Brain microvascular endothelial cell (primary cell): Measurements from ENCODE around the gene PLCXD1.
A peak's percentile ranks its signal among the peaks of the same experiment; 100 is the strongest.

ENCODE experiments used
- DNase-seq: peaks from one replicate; pipeline ENCODE4 v3.0.0-alpha.2; 2020
- H3K27ac ChIP-seq: fragments of 250-450 bp; sonication (Bioruptor Pico); 2 replicates; pipeline ENCODE4 v1.5.1; 2020; ENCODE audit warnings: mild to moderate bottlenecking, moderate library complexity
- H3K27me3 ChIP-seq: fragments of 250-450 bp; sonication (Bioruptor Pico); replicated peaks from 2 replicates; pipeline ENCODE4 v1.5.1; 2020; ENCODE audit warnings: mild to moderate bottlenecking
- H3K36me3 ChIP-seq: fragments of 250-450 bp; sonication (Bioruptor Pico); replicated peaks from 2 replicates; pipeline ENCODE4 v1.5.1; 2020; ENCODE audit warnings: mild to moderate bottlenecking
- H3K4me3 ChIP-seq: 2 replicates; pipeline ENCODE4 v1.5.1; 2011; ENCODE audit warnings: low read depth, mild to moderate bottlenecking, control low read depth, low read length, moderate library complexity
- in situ Hi-C: cut with HindIII; loops from 2 replicates; pipeline ENCODE4 v1.10.0; 2017; ENCODE audit warnings: low sequenced_read_pairs, low pct_ligation_motif_present
- TF ChIP-seq, protein P1 (sequence below): IDR thresholded peaks from 2 replicates; pipeline ENCODE4 v1.5.1; 2011; ENCODE audit warnings: low read depth, mild to moderate bottlenecking, moderate library complexity, low read length, control low read depth, inconsistent platforms; ENCODE audit errors: missing control alignments

The PLCXD1 gene

DNA sequence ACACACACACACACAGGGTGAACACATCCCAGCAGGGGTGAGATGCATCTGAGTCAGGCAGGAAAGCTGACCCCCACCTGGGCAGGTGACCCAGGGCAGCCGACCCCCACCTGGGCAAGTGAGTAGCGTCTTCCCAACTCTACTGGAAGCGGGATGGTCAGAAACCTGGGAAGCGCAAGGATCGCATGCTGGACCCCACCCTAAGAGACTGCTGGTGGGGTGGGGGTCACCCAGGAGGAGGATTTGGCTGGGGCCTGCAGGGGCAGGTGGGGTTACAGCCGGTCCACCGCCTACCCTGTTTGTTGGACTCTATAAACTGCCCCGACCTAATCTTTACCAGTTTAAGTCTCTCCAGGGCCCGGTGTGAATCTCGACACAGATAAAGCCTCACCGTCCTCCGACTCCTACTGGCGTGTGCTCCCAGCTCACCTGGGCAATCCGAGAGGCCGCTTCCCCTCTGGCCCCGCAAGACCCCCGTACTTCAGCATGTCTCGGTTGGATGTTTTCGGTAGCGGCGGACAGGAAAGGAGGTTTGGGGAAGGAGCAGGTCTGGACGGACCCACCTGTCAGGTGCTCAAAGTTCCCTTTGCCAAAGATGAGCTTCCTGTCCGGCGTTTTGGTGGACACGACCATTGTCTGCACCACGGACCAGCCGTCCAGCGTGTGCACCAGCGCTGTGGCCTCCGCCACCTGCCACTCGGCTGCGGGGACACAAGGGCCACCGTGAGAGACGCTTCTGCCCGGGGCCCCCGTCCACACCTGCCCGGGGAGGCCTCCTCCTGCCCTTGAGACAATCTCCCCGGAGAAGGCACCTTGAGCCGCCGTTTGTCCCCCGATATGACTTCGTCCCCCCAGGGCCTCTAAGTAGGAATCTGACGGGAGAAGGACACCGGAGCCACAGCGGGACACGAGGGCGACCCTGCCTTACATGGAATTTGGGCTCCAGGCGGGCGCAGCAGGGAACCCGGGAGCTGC lies 35.5 kb downstream of the PLCXD1 start:
- in situ Hi-C loops = no loop called here
- H3K27ac ChIP-seq = no peak overlapping the region
- H3K36me3 ChIP-seq = peaks cover 30% of the 10 kb centered on the region

DNA sequence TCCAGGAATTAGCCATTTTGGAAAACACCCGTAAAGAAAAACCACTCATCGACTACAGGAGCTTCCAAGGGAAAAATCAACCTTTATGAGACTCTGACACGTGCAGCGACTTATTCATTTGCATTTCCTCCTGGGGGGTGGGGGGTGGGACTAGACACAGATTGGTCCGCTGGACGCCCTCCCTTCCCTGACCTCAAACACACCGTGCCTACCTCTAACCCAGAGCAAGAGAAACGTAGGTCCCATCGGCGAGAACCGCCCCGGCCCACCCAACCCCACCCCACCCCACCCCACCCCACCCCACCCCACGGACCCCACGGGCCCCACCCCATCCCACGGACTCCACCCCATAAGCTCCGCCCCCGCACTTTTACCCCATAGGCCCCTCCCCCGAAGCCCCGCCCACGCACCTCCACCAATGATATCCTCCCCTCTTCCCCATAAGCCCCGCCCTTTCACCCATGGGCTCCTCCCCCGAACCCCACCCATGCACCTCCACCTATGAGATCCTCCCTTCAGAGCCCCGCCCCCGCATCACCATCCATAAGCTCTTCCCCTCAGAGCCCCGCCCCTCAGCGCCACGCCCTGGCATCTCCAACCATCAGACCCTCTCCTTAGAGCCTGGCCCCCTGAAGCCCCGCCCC lies 36.4 kb downstream of the PLCXD1 start:
- Histone ChIP-seq H3K27me3 (no peaks in the 10 kb centered on the region), H3K36me3 (peaks cover 24% of the 10 kb centered on the region), H3K4me3 (peak overlapping the region; percentile 86), H3K27ac (peak overlapping the region; percentile 52)
- TF ChIP-seq, protein P1, sequence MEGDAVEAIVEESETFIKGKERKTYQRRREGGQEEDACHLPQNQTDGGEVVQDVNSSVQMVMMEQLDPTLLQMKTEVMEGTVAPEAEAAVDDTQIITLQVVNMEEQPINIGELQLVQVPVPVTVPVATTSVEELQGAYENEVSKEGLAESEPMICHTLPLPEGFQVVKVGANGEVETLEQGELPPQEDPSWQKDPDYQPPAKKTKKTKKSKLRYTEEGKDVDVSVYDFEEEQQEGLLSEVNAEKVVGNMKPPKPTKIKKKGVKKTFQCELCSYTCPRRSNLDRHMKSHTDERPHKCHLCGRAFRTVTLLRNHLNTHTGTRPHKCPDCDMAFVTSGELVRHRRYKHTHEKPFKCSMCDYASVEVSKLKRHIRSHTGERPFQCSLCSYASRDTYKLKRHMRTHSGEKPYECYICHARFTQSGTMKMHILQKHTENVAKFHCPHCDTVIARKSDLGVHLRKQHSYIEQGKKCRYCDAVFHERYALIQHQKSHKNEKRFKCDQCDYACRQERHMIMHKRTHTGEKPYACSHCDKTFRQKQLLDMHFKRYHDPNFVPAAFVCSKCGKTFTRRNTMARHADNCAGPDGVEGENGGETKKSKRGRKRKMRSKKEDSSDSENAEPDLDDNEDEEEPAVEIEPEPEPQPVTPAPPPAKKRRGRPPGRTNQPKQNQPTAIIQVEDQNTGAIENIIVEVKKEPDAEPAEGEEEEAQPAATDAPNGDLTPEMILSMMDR = no peak
- in situ Hi-C loops = no loop called here
- no peak for DNase-seq

More for the DNA sequence above, 35.5 kb downstream of the PLCXD1 start:
- DNase-seq = no peak
- Histone ChIP-seq H3K4me3 (no peak overlapping the region), H3K27me3 (no peaks in the 10 kb centered on the region)
- TF ChIP-seq, protein P1 = no peak

DNA sequence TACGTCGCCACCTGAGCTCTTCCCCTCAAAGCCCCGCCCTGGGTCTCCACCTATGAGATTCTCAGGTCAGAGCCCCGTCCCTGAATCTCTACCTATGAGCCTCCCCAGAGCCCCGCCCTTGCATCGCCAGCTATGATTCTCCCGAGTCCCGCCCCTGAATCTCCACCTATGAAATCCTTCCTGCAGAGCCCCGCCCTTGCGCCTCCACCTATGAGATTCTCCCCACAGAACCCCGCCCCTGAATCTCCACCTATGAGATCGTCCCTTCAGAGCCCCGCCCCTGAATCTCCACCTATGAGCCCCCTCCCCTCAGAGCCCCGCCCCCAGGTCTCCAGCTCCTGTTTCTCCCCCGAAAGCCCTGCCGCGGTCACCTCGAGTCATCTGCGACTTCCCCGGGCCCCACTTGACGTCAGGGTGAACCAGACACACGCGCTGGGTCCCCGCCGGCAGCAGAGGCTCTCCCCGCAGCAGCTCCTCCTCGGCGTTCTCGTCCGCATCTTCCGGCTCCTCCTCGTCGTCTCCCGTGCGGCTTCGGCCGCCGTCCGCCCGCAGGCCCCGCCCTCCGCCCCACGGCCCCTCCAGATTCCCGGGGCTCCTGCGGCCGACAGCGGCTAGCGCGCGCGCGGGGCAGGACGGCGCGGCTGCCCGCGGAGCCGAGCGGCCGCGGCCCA lies 37.0 kb downstream of the PLCXD1 start:
- Histone ChIP-seq H3K4me3 (peak overlapping the region; percentile 86), H3K36me3 (peaks cover 17% of the 10 kb centered on the region), H3K27me3 (no peaks in the 10 kb centered on the region), H3K27ac (peak overlapping the region; percentile 83)
- in situ Hi-C loops = no loop called here
- TF ChIP-seq, protein P1 = no peak
- DNase-seq = peak; percentile 99

DNA sequence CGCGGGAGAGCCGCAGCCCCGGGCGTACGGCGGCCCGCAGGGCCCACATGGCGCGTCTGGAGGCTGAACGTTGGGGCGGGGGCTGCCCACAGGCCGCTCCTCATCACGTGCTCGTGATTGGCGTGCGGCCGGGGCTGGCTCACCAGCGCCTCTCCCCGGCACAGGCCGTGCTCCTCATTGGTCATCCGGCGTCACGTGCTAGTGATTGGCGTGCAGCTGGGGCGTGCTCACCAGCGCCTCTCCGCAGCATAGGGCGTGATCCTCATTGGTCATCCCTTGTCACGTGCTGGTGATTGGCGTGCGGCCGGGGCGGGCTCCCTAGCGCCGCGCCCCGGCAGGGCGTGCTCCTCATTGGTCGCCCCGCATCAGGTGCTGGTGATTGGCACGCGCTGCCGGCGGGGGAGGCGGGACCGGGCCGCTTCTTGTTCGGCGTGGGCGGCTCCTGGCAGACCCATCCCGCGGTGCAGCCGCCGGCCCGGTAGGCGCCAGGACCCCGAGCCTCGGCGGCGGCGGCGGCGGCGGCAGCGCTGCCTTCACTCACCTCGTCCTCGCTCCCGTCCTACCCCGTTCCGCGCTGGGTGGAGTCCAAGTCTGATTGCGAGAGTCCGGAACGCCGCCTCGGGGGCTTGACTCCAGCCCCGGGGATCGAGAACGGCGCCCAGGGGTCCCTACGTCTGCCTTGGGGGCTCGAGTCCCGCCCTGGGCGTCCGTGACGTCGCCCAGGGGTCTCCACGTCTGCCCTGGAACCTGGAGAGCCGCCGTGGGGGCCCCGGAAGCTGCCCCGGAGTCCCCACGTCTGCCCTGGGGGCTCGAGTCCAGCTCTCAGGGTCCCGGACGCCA lies 37.8 kb downstream of the PLCXD1 start, which contains the start of gene GTPBP6:
Gene GTPBP6, minus strand, starts transcription at position 58 of the 840 bp plus-strand sequence. Its CDS starts 9 bp downstream, at position 49.
- Histone ChIP-seq H3K27me3 (no peaks in the 10 kb centered on the region), H3K4me3 (peak within 1 kb of the TSS; percentile 95), H3K27ac (peak within 1 kb of the TSS; percentile 90), H3K36me3 (peaks cover 9% of the 10 kb centered on the region)
- TF ChIP-seq, protein P1 = peak; percentile 38
- in situ Hi-C loops = no loop called here
- peak; percentile 99 for DNase-seq

DNA sequence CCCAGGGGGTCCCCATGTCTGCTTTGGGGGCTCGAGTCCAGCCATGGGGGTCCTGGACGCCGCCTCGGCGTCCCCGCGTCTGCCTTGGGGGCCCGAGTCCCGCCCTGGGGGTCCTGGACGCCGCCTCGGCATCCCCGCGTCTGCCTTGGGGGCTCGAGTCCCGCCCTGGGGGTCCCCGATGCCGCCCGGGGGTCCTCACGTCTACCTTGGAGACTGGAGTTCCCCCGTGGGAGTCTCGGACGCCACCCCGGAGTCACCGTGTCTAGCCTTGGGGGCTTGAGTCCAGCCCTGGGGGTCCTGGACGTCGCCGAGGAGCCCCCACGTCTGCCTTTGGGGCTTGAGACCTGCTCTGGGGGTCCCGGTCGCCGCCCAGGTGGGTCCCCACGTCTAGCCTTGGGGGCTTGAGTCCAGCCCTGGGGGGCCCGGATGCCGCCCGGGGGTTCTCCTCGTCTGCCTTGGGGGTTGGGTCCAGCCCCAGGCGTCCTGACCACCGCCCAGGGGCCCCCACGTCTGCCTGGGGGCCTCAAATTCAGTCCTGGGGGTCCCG lies 38.5 kb downstream of the PLCXD1 start:
- in situ Hi-C loops = no loop called here
- DNase-seq = no peak

More for the DNA sequence above, 38.5 kb downstream of the PLCXD1 start:
- Histone ChIP-seq H3K27me3 (no peaks in the 10 kb centered on the region), H3K36me3 (peaks cover 7% of the 10 kb centered on the region), H3K27ac (peak overlapping the region; percentile 90), H3K4me3 (peak overlapping the region; percentile 95)
- TF ChIP-seq, protein P1 = no peak
